Epithelial cell of esophagus (primary cell): ENCODE measurements around the gene BBOX1.

Experiments
- DNase-seq: peaks from one replicate; pipeline ENCODE4 v3.0.0; 2010; ENCODE audit warnings: low read depth
- H3K4me3 ChIP-seq: 2 replicates; pipeline ENCODE4 v1.5.1; 2011; ENCODE audit warnings: mild to moderate bottlenecking, low read length, control low read depth
- TF ChIP-seq, protein P1 (sequence below): IDR thresholded peaks from 2 replicates; pipeline ENCODE4 v1.5.1; 2011; ENCODE audit warnings: low read depth, mild to moderate bottlenecking, low read length, control low read depth, inconsistent platforms; ENCODE audit not compliant: insufficient read depth; ENCODE audit errors: missing control alignments

The BBOX1 gene

GRCh38 chr11:27150098-27150497 is 109.5 kb downstream of the BBOX1 start:
- H3K4me3 ChIP-seq: no peak overlapping the region
- DNase-seq: no peak
- TF ChIP-seq, protein P1, sequence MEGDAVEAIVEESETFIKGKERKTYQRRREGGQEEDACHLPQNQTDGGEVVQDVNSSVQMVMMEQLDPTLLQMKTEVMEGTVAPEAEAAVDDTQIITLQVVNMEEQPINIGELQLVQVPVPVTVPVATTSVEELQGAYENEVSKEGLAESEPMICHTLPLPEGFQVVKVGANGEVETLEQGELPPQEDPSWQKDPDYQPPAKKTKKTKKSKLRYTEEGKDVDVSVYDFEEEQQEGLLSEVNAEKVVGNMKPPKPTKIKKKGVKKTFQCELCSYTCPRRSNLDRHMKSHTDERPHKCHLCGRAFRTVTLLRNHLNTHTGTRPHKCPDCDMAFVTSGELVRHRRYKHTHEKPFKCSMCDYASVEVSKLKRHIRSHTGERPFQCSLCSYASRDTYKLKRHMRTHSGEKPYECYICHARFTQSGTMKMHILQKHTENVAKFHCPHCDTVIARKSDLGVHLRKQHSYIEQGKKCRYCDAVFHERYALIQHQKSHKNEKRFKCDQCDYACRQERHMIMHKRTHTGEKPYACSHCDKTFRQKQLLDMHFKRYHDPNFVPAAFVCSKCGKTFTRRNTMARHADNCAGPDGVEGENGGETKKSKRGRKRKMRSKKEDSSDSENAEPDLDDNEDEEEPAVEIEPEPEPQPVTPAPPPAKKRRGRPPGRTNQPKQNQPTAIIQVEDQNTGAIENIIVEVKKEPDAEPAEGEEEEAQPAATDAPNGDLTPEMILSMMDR: no peak

GRCh38 chr11:27153136-27153535 is 112.5 kb downstream of the BBOX1 start:
- TF ChIP-seq, protein P1: no peak
- no peak for DNase-seq
- no peak overlapping the region for H3K4me3 ChIP-seq

DNA sequence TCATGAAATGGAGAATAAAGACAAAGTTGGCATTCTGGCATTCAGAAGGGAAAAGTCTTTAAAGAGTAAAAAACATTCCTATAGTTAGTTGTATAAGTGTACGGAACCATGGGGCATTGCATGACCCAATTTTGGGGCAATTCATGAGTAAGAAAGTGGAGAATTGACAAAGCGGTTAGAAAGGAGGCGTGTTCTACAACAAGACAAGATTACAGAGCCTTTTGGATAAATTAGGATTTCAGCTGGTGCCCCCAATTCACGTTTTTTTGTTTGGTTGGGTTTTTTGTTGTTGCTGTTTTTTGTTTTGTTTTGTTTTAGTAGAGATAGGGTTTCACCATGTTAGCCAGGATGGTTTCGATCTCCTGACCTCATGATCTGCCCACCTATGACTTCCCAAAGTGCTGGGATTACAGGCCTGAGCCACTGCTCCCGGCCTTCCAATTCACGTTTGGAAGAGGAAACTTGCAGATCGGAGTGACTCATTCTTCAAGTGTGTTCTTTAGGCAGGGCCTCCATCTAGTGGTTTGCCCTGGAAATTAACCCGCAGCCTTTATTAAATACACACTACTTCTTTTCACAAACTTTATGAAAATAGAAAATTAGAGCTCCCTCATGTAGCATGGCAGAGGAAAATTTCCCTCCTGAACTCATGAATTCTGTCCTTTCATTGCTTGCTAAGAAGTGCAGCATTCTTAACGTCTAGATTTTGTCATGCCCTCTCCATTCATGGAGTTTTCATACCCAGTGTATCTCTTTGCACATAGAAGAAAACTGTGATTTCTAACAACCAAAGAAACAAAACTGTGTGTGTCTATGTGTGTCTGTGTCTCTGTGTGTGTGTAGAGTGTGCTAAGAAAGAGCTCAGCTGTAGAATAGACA is 118.1 kb downstream of the BBOX1 start:
- DNase-seq: peak; percentile 81
- TF ChIP-seq, protein P1: peak; percentile 82
- H3K4me3 ChIP-seq: no peak overlapping the region

DNA sequence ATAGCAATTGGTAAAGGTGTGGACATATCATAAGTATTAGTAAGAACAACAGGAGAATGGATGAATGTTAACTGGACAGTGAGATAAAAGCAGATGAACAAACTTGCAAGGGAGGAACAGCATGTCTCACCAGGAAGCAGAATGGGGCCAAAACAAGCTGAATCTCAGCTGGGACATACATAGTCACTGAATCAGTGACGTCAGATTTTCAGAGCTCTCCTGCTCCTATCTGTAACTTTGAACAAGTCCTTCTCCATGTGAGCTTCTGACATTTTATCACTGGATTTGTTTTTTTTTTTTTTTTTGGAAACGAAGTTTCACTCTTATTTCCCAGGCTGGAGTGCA is 118.7 kb downstream of the BBOX1 start:
- TF ChIP-seq, protein P1: no peak
- H3K4me3 ChIP-seq: no peak overlapping the region
- peak; percentile 74 for DNase-seq

DNA sequence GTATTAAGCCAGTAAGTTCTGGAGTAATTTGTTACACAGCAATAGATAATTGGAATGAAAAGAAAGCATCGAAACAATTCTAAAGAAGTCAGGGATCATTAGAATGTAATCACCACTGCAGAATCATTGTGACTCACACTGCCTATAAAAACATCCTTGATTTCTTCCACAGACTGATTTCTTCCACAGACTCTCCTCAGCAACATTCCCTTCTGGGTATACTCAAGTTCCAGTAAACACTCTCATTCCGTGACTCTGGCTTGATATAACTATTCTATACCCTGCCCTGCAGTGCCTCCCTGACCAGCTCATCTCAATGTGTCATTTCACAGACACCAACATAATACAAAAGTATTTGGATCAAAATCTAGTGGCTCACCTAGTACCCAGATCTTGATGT is 120.5 kb downstream of the BBOX1 start:
- DNase-seq: peak; percentile 34
- no peak overlapping the region for H3K4me3 ChIP-seq
- TF ChIP-seq, protein P1: no peak

DNA sequence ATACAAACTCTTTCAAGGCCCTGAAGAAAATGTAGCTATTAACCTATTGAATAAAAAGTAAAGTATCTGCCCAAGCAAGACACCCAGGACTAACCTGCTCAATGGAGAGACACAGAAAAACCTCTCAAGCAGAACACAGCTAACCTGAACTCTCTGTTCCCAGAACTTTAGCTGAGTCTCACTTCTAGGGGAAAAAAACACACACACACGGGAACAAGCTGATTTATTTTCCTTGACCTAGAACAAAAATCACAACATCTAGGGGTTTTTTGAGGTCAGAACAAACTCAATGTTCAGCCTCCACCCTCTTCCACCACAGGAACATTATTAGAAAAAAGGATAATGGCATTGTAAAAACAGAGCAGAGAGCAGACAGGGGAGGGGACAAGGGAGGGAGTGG is 121.6 kb downstream of the BBOX1 start:
- no peak overlapping the region for H3K4me3 ChIP-seq
- TF ChIP-seq, protein P1: no peak
- DNase-seq: no peak

GRCh38 chr11:27166130-27166529 is 125.5 kb downstream of the BBOX1 start:
- no peak overlapping the region for H3K4me3 ChIP-seq
- TF ChIP-seq, protein P1: no peak
- DNase-seq: no peak
